Measurements from ENCODE around the gene DYDC2.
"Not testable (repeated sequence)": the region's sequence is repeated elsewhere in the genome, so short reads cannot be mapped to it uniquely, and the experiment has no call there.

DYDC2 gene

DNA sequence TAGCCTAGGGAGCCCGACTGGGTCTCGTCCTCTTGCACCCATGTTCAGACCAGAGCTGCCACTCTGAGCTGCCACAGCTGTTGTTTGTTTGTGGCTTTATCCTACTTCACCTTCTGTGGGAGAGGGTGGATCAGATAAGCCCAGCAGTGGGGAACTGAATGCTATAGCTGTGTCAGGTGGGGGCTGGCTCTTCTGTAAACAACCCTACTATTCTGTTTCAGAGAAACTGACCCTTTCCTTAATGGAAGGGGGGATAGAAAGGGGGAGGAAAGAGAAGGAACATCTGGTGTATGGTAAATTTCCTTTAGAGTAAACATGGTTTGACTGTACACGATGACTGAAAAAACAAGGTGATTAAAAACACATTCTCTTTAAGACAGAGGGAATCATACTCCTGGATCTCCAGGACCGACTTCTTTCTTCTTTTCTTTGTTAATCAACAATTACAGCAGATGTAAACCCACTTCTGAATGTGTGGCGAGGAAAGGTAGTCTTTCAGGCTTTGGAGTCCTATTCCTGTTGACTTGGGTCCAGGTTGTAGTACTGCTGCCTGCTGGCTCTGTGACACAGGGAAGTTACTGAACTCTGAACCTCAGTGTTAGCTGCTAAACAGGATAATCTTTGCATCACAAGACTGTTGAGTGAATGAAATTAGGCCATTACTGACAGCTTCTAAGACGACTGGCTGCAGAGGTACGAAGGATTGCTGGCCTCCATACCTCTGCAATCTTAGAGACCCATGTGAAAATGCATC, 57.7 kb downstream of the DYDC2 start:
- DNase-seq (ENCODE audit: low spot score) = no peak

DNA sequence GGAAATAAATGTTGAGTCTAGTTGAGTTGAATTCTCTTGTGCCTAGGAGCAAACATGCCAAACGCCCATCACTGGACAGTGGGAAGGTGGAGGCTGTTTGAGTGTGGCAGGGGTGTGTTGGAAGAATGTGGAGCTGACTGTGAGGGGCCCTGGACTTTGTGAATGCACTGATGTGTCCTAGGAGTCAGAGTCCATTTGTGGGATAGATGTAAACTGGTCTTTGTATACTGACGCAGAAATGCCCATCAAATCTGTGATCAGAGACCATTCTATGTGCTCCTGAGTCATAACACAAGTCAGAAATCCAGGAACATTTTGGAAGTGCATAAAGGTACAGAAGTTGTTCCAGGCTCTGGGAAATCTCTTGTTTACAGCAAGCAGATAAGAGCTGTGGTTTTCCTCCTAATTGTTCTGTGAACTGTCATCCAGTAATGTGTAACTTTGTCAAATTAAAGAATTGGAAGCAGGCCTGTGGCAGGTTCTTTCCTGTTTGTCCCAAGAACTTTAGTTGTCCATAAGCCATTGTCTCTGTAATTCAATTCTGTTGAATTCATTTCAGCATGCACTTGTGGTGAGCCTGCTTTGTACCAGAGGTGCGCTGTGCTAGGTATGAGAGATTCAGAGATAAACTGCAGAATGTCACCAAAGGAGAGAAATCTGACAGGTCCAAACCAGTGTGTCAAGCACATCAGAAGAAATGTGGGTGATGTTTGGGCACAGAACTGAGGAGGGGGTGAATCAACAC, 59.3 kb downstream of the DYDC2 start:
- DNase-seq (ENCODE audit: low spot score) = no peak

DNA sequence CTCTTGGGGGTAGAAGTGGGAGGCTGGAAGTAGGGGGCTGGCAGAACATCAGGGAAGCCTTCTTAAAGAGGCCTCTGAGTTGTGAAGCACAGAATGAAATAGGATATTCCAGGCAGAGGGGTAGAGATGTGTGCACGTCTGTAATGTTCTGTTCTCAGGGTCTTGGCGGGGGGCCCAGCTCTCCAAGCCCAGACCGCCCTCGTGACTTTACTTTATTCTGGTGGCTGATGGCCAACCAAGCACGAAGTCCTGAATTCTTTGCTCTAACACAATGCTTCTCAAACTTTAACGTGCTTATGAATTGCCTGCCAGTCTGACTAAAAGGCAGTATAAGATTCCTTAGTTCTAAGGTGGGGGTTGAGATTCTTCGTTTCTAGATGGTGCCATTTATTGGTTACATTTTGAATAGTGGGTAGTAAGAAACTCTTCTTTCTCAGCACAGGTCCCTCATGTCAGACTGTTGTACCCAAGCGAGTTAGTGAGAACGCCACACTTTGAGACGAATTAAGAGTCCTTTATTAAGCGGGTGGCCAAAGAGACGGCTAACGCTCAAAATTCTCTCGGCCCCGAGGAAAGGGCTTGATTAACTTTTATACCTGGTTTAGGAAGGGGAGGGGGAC, 60.0 kb downstream of the DYDC2 start:
- DNase-seq (ENCODE audit: low spot score) = no peak

GRCh38 chr10:80417256-80417655, 60.7 kb downstream of the DYDC2 start:
- not testable (repeated sequence) for DNase-seq (ENCODE audit: low spot score)

Measured in iPS-NIHi11 (cell line).